H1 (cell line): Measurements from ENCODE around the gene DCDC2B. TPM values are rescaled to one million over a fixed set of nuclear protein-coding genes. Genes with fewer than 3 reads are reported as not detected.
A peak's percentile ranks its signal among the peaks of the same experiment; 100 is the strongest.

Source experiments
- CTCF ChIA-PET: fragments of 300-600 bp; sonication (Branson Sonifier 250); formaldehyde crosslinking; loops from one replicate; lab custom pipeline; 2021; ENCODE audit not compliant: partially characterized antibody; lab: Charles Lee
- POLR2A ChIA-PET: fragments of 300-600 bp; sonication (Branson Sonifier 250); formaldehyde crosslinking; loops from one replicate; lab custom pipeline; 2021; ENCODE audit warnings: inconsistent platforms; ENCODE audit not compliant: partially characterized antibody; lab: Charles Lee
- DNase-seq, 2 experiments: peaks; one replicate each; pipeline versions ENCODE4 v3.0.0 to v3.0.0-alpha.2; 2010 to 2022; ENCODE audit warnings: low spot score in 2 of 2, low read depth in 1 of 2, mixed read lengths in 1 of 2
- FAIRE-seq: peaks from 2 replicates; lab custom pipeline; 2011; peaks lifted over from hg19 to GRCh38; lab: Jason Lieb, UNC
- H2AFZ ChIP-seq: 2 replicates; pipeline ENCODE4 v1.8.1; 2012; ENCODE audit warnings: low read length, inconsistent platforms
- H2AK5ac ChIP-seq: 2 replicates; pipeline ENCODE4 v1.6.1; 2013; ENCODE audit warnings: low read depth, low read length
- H2BK120ac ChIP-seq: replicated peaks from 2 replicates; pipeline ENCODE3; 2013; ENCODE audit warnings: low read depth, low read length, inconsistent platforms
- H2BK12ac ChIP-seq: 2 replicates; pipeline ENCODE4 v1.6.1; 2013; ENCODE audit warnings: low read depth, low read length
- H2BK15ac ChIP-seq: 2 replicates; pipeline ENCODE4 v1.6.1; 2013; ENCODE audit warnings: low read length
- H2BK20ac ChIP-seq: 2 replicates; pipeline ENCODE4 v1.6.1; 2013; ENCODE audit warnings: low read length
- H2BK5ac ChIP-seq: 2 replicates; pipeline ENCODE4 v1.6.1; 2013; ENCODE audit warnings: low read depth, low read length
- H3K14ac ChIP-seq: 2 replicates; pipeline ENCODE4 v1.6.1; 2013; ENCODE audit warnings: inconsistent platforms; ENCODE audit not compliant: insufficient read length
- H3K18ac ChIP-seq: 2 replicates; pipeline ENCODE4 v1.6.1; 2013; ENCODE audit warnings: low read length; ENCODE audit errors: extremely low read depth
- H3K23ac ChIP-seq: 2 replicates; pipeline ENCODE4 v1.6.1; 2013; ENCODE audit warnings: inconsistent platforms; ENCODE audit not compliant: insufficient read length
- H3K23me2 ChIP-seq: 2 replicates; pipeline ENCODE4 v1.6.1; 2013; ENCODE audit warnings: low read depth, low read length
- H3K27ac ChIP-seq: 2 replicates; pipeline ENCODE4 v1.6.1; 2011; ENCODE audit warnings: low read depth, low read length, inconsistent platforms
- H3K27me3 ChIP-seq, 4 experiments: replicated peaks in 1 of 4; 1 replicate in 1 of 4; 2 replicates in 3 of 4; pipeline versions ENCODE4 v1.6.1 to v1.8.1; 2011 to 2013; ENCODE audit warnings: low read length in 3 of 4, mild to moderate bottlenecking in 3 of 4, inconsistent platforms in 2 of 4, mixed read lengths in 2 of 4, moderate library complexity in 1 of 4; ENCODE audit not compliant: control insufficient read depth in 3 of 4, insufficient read depth in 3 of 4; ENCODE audit errors: extremely low read depth in 1 of 4
- H3K36me3 ChIP-seq, 4 experiments: 2 replicates each; pipeline versions ENCODE4 v1.6.1 to v1.8.1; 2011 to 2013; ENCODE audit warnings: mild to moderate bottlenecking in 4 of 4, low read length in 3 of 4, moderate library complexity in 2 of 4, control low read depth in 1 of 4, inconsistent platforms in 1 of 4; ENCODE audit not compliant: insufficient read depth in 4 of 4, control insufficient read depth in 2 of 4
- H3K4ac ChIP-seq: replicated peaks from 2 replicates; pipeline ENCODE3; 2013; ENCODE audit warnings: low read length, low read depth, mixed read lengths, inconsistent platforms; ENCODE audit not compliant: insufficient read length
- H3K4me1 ChIP-seq, 4 experiments: replicated peaks in 1 of 4; 1 replicate in 1 of 4; 2 replicates in 3 of 4; pipeline versions ENCODE4 v1.6.1 to v1.8.1; 2011 to 2013; ENCODE audit warnings: low read length in 3 of 4, inconsistent platforms in 2 of 4, mixed read lengths in 1 of 4; ENCODE audit not compliant: insufficient read depth in 4 of 4, control insufficient read depth in 3 of 4
- H3K4me2 ChIP-seq, 2 experiments: 2 replicates each; pipeline versions ENCODE4 v1.6.1 to v1.8.1; 2011 to 2013; ENCODE audit warnings: low read depth in 2 of 2, low read length in 2 of 2, control low read depth in 1 of 2, inconsistent platforms in 1 of 2, mild to moderate bottlenecking in 1 of 2; ENCODE audit not compliant: insufficient read depth in 1 of 2
- H3K4me3 ChIP-seq, 4 experiments: fragments of 200-600, 300-600 bp in 1 of 4; sonication (generic), shearing (Covaris generic), sonication (Bioruptor Twin) in 1 of 4; 2 replicates each; pipeline versions ENCODE4 v1.5.1 to v1.8.1; 2011 to 2016; ENCODE audit warnings: low read length in 4 of 4, low read depth in 3 of 4, control low read depth in 2 of 4, inconsistent platforms in 2 of 4, mild to moderate bottlenecking in 2 of 4, mixed read lengths in 1 of 4, moderate library complexity in 1 of 4; ENCODE audit not compliant: insufficient read depth in 2 of 4; ENCODE audit errors: extremely low read depth in 1 of 4
- H3K56ac ChIP-seq: replicated peaks from 2 replicates; pipeline ENCODE3; 2013; ENCODE audit warnings: low read depth, mild to moderate bottlenecking, mixed read lengths, low read length, inconsistent platforms; ENCODE audit not compliant: insufficient read length
- H3K79me1 ChIP-seq: 2 replicates; pipeline ENCODE4 v1.6.1; 2013; ENCODE audit warnings: low read depth, low read length, control low read depth
- H3K79me2 ChIP-seq, 2 experiments: 2 replicates each; pipeline versions ENCODE4 v1.6.1 to v1.8.1; 2012 to 2013; ENCODE audit warnings: low read length in 2 of 2, mild to moderate bottlenecking in 2 of 2, inconsistent platforms in 1 of 2; ENCODE audit not compliant: insufficient read depth in 2 of 2, control insufficient read depth in 1 of 2
- H3K9ac ChIP-seq, 4 experiments: replicated peaks in 1 of 4; 1 replicate in 1 of 4; 2 replicates in 3 of 4; pipeline versions ENCODE4 v1.6.1 to v1.8.1; 2011 to 2013; ENCODE audit warnings: low read depth in 3 of 4, low read length in 3 of 4, control low read depth in 2 of 4, mild to moderate bottlenecking in 2 of 4, moderate library complexity in 2 of 4, inconsistent platforms in 1 of 4; ENCODE audit errors: extremely low read depth in 1 of 4
- H3K9me3 ChIP-seq, 2 experiments: 2 replicates each; pipeline versions ENCODE4 v1.6.1 to v1.8.1; 2012 to 2013; ENCODE audit warnings: mild to moderate bottlenecking in 2 of 2, moderate library complexity in 2 of 2, control low read depth in 1 of 2, inconsistent platforms in 1 of 2, low read depth in 1 of 2, low read length in 1 of 2, mixed read lengths in 1 of 2; ENCODE audit not compliant: insufficient read depth in 2 of 2
- H4K20me1 ChIP-seq, 2 experiments: replicated peaks in 1 of 2; 2 replicates each; pipeline versions ENCODE3 to v1.8.1; 2011 to 2013; ENCODE audit warnings: inconsistent platforms in 2 of 2, low read length in 2 of 2, mild to moderate bottlenecking in 1 of 2; ENCODE audit not compliant: insufficient read depth in 2 of 2, control insufficient read depth in 1 of 2
- H4K5ac ChIP-seq: 2 replicates; pipeline ENCODE4 v1.6.1; 2013; ENCODE audit warnings: low read length, low read depth, mixed read lengths, inconsistent platforms; ENCODE audit not compliant: insufficient read length
- H4K8ac ChIP-seq: 2 replicates; pipeline ENCODE4 v1.8.0; 2013; ENCODE audit warnings: mild to moderate bottlenecking, moderate library complexity, low read length, inconsistent platforms; ENCODE audit not compliant: insufficient read depth; ENCODE audit errors: extremely low read depth
- H4K91ac ChIP-seq: replicated peaks from 2 replicates; pipeline ENCODE3; 2013; ENCODE audit warnings: low read length, mixed read lengths, inconsistent platforms; ENCODE audit not compliant: insufficient read length
- BCL11A ChIP-seq, 2 experiments: IDR thresholded peaks; one replicate each; pipeline ENCODE4 v1.6.1; 2011; ENCODE audit warnings: low read depth in 2 of 2, low read length in 2 of 2, mild to moderate bottlenecking in 2 of 2
- CBX5 ChIP-seq: fragments of 300-800, 300-1000 bp; sonication (generic); IDR thresholded peaks from 2 replicates; pipeline ENCODE4 v1.7.1; 2016; ENCODE audit warnings: antibody characterized with exemption, low read length, low read depth
- CBX8 ChIP-seq: fragments of 300-800, 300-1000 bp; sonication (generic); IDR thresholded peaks from 2 replicates; pipeline ENCODE4 v1.7.1; 2016; ENCODE audit warnings: low read depth, low read length, borderline replicate concordance
- GTF2F1 ChIP-seq: IDR thresholded peaks from 2 replicates; pipeline ENCODE4 v1.6.1; 2012; ENCODE audit warnings: low read depth, low read length, improper control_type of control experiment, borderline replicate concordance
- KDM4A ChIP-seq: IDR thresholded peaks from one replicate; pipeline ENCODE4 v1.7.1; 2012; ENCODE audit warnings: low read depth, mild to moderate bottlenecking, moderate library complexity, low read length, inconsistent platforms; ENCODE audit not compliant: severe bottlenecking
- KDM5A ChIP-seq: fragments of 200-600 bp; IDR thresholded peaks from 2 replicates; pipeline ENCODE4 v1.7.1; 2012; ENCODE audit warnings: mild to moderate bottlenecking, low read length, inconsistent platforms, mixed read lengths
- TBP ChIP-seq: IDR thresholded peaks from 2 replicates; pipeline ENCODE4 v1.6.1; 2011; ENCODE audit warnings: low read depth, low read length, improper control_type of control experiment
- WGBS, 2 experiments: shearing (Covaris generic) in 1 of 2; methylation state at CpG; one replicate each; pipeline versions ENCODE4 v1.1.6 to v1.1.7; 2013 to 2015; ENCODE audit warnings: low lambda C conversion rate in 2 of 2, mixed read lengths in 2 of 2, inconsistent platforms in 1 of 2, low coverage in 1 of 2, missing lambda C conversion rate in 1 of 2; ENCODE audit not compliant: insufficient replicate concordance in 2 of 2, insufficient coverage in 1 of 2, insufficient read length in 1 of 2; ENCODE audit errors: extremely low coverage in 1 of 2, missing lambda C conversion rate in 1 of 2; 5-methylcytosine and 5-hydroxymethylcytosine counted together
- polyA plus RNA-seq, 7 experiments: library from polyadenylated mRNA; depleted of rRNA in 3 of 7; stranded (reverse) in 5 of 7; unstranded in 2 of 7; fragments of >200 nt in 5 of 7; fragments of 200-250 nt in 2 of 7; gene quantifications; 1 replicate in 5 of 7; 2 replicates in 1 of 7; 4 replicates in 1 of 7; pipeline versions ENCODE4 v1.2.1 to v1.2.3, GENCODE V29; 2011 to 2013; ENCODE audit warnings: missing spikeins in 2 of 7, mixed read lengths in 2 of 7
- total RNA-seq: library from RNA; stranded (reverse); fragmentation: NEBNext Ultra II Directional; extraction: Animal tissue kit (Norgen Biotek cat#: 25700); gene quantifications from 2 replicates; pipeline ENCODE4 v1.2.1, GENCODE V29; 2021
- TF ChIP-seq, protein P1 (sequence below), 3 experiments: IDR thresholded peaks; 1 replicate in 2 of 3; 2 replicates in 1 of 3; pipeline versions ENCODE4 v1.5.1 to v1.6.1; 2011; ENCODE audit warnings: low read length in 3 of 3, mild to moderate bottlenecking in 3 of 3, inconsistent platforms in 2 of 3, low read depth in 1 of 3, moderate library complexity in 1 of 3; ENCODE audit not compliant: insufficient read depth in 1 of 3; ENCODE audit errors: control extremely low read depth in 1 of 3
- TF ChIP-seq, protein P2 (sequence below): IDR thresholded peaks from 2 replicates; pipeline ENCODE4 v1.6.1; 2011; ENCODE audit warnings: low read length, improper control_type of control experiment

DCDC2B gene
- total and polyA plus RNA-seq, 2 of the 8 experiments (the other 6 are each of a cell fraction or from before 2014, with no cell fraction given) = not detected

DNA sequence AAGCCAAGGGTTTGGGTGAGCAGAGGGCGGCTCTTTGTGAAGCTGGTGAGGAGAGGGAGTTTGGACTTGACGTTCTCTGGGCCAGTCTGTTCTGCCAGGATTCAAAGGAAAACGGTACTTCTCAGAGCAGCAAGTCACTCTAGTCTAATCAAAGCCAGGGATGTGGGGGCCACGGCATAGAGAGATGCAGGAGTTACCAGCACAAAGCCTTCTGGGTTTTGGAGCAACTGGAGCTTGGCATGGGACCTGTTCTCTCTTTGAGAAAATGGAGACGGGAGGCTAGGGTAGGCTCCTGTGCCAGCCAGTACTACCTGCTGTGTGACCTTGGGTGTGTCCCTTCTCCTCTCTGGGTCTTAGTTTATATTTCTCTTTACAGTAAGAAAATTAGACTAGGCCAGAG is 27.3 kb upstream of the DCDC2B start:
- H3K56ac ChIP-seq = no peak overlapping the region
- H2BK12ac ChIP-seq = no peak overlapping the region
- H4K8ac ChIP-seq = peak overlapping the region; percentile 52; the same call in 1 of the 2 replicates
- H2BK5ac ChIP-seq = no peak overlapping the region
- FAIRE-seq (no peak), DNase-seq (no peak)
- peaks cover 0 to 6% of the 10 kb centered on the region in 2 experiments for H4K20me1 ChIP-seq
- no peak overlapping the region for H2BK120ac ChIP-seq
- H2BK20ac ChIP-seq = no peak overlapping the region
- no peak overlapping the region for H4K91ac ChIP-seq
- no peak overlapping the region for H3K18ac ChIP-seq
- H3K27ac ChIP-seq = no peak overlapping the region
- no peak overlapping the region for H2AFZ ChIP-seq
- H4K5ac ChIP-seq = no peak overlapping the region
- peaks cover 13 to 38% (median 29%) of the 10 kb centered on the region in 4 experiments for H3K36me3 ChIP-seq
- H3K79me2 ChIP-seq = peaks cover 7 to 44% of the 10 kb centered on the region in 2 experiments
- no peak overlapping the region for H2AK5ac ChIP-seq
- H3K4me1 ChIP-seq = peaks cover 8 to 15% (median 10%) of the 10 kb centered on the region in 4 experiments; a peak in 6 of 7 replicates
- peaks cover 3% of the 10 kb centered on the region; the same call in 1 of the 2 replicates for H3K79me1 ChIP-seq
- POLR2A ChIA-PET = interaction anchor here (0.6 to 18.1 kb wide), 5 partner anchors 10 to 151 kb away, joined by 3 to 332 read pairs (median 3); partner anchors contain the start of genes CCDC28B and IQCC
- peak overlapping the region in 1 of 4 experiments; percentile 7; a peak in 1 of 7 replicates for H3K9ac ChIP-seq
- H3K27me3 ChIP-seq = no peaks in the 10 kb centered on the region
- H3K14ac ChIP-seq = no peak overlapping the region
- peak overlapping the region in 1 of 2 experiments; percentile 7; a peak in 1 of 4 replicates for H3K4me2 ChIP-seq
- WGBS, 2 experiments = 93% methylated on average over 5 of the region's 5 CpGs; no CpG with 5 or more reads in 1 of the 2 experiments
- no peak overlapping the region for H2BK15ac ChIP-seq
- CTCF ChIA-PET = interaction anchor here (0.6 to 1.2 kb wide), 2 partner anchors 10 to 1689 kb away, joined by 3 read pairs; no protein-coding TSS in a partner anchor
- 0 out of 8 replicates have a peak overlapping the region, but pooled peaks of 1 of the 4 experiments have one; percentile 89 for H3K4me3 ChIP-seq
- no peak overlapping the region for H3K4ac ChIP-seq
- H3K23me2 ChIP-seq = peaks cover 2% of the 10 kb centered on the region; the same call in 1 of the 2 replicates
- no peaks in the 10 kb centered on the region for H3K9me3 ChIP-seq
- H3K23ac ChIP-seq = no peak overlapping the region
- TF ChIP-seq CBX8 = no peak
- no peak for TF ChIP-seq KDM5A
- TF ChIP-seq TBP = no peak
- TF ChIP-seq BCL11A (IDR thresholded peaks at IDR 0.05; ENCODE audit: low read depth in 2 of 2, low read length in 2 of 2) = no peak
- no peak for TF ChIP-seq CBX5
- no peak for TF ChIP-seq KDM4A
- no peak for TF ChIP-seq GTF2F1
- TF ChIP-seq, protein P1, sequence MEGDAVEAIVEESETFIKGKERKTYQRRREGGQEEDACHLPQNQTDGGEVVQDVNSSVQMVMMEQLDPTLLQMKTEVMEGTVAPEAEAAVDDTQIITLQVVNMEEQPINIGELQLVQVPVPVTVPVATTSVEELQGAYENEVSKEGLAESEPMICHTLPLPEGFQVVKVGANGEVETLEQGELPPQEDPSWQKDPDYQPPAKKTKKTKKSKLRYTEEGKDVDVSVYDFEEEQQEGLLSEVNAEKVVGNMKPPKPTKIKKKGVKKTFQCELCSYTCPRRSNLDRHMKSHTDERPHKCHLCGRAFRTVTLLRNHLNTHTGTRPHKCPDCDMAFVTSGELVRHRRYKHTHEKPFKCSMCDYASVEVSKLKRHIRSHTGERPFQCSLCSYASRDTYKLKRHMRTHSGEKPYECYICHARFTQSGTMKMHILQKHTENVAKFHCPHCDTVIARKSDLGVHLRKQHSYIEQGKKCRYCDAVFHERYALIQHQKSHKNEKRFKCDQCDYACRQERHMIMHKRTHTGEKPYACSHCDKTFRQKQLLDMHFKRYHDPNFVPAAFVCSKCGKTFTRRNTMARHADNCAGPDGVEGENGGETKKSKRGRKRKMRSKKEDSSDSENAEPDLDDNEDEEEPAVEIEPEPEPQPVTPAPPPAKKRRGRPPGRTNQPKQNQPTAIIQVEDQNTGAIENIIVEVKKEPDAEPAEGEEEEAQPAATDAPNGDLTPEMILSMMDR (IDR thresholded peaks at IDR 0.05; ENCODE audit: control extremely low read depth in 1 of 3, insufficient read depth in 1 of 3, low read depth in 1 of 3, low read length in 3 of 3) = no peak
- TF ChIP-seq, protein P2, sequence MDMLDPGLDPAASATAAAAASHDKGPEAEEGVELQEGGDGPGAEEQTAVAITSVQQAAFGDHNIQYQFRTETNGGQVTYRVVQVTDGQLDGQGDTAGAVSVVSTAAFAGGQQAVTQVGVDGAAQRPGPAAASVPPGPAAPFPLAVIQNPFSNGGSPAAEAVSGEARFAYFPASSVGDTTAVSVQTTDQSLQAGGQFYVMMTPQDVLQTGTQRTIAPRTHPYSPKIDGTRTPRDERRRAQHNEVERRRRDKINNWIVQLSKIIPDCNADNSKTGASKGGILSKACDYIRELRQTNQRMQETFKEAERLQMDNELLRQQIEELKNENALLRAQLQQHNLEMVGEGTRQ = no peak
